GM19025 (cell line): ENCODE results near the gene GOLPH3L.
"Not testable (repeated sequence)": the region's sequence is repeated elsewhere in the genome, so short reads cannot be mapped to it uniquely, and the experiment has no call there.

Experiments
- ATAC-seq: cut with Tn5 transposase; IDR thresholded peaks from one replicate; pipeline ENCODE4 v1.9.1; 2021; ENCODE audit warnings: mild to moderate bottlenecking, low read depth, moderate library complexity; ENCODE audit not compliant: unreplicated experiment

Gene GOLPH3L

DNA sequence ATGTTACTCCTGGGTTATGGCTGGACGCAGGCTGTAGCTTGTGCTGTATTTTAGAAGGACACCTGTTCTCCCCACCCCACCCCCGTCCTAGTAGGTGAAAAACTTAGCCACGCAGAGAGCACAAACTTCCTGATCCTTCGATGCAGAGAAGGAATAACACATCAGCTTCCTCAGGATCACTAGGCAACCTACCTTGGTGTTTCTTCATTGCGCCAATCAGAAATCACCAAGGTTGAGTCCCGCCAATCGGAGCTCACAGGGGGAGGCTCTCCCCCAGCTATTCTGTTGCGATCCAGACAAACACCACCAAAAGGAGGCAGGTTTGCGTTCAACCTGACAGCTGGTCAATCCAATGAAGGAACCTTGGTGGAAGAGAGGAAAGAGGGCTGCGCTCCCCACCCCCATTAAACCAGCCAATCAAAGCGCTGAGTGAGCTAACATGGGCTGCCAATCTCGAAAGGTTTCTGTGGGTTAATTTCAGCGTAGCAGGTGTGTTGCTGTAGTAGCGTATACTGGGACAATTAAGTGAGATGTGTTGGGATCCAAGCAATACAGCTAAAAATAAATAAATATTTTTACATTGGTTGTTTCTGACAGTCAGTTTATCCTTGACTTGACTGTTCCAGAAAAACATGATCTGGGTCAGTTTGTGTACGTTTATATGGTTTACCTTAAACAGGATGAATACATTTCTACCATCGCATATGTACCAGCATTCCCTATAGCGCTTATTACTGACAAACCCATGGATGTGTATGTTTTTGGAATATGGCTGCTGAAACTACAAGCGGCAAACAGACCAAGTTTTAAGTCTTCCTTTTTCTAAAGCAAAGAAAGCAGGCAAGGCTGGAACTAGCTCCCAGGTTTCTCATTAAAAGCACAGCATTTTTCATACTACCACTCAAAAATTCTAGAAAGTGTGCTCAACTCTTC lies at the start of gene GOLPH3L:
GOLPH3L (minus strand) TSS at position 160 of the 933 bp plus-strand sequence. CDS start 2,316 bp downstream, outside the sequence.
- peak; percentile 98 for ATAC-seq

- ATAC-seq = no peak
Measured at GRCh38 chr1:150730130-150730721, 33.3 kb upstream of the GOLPH3L start.

DNA sequence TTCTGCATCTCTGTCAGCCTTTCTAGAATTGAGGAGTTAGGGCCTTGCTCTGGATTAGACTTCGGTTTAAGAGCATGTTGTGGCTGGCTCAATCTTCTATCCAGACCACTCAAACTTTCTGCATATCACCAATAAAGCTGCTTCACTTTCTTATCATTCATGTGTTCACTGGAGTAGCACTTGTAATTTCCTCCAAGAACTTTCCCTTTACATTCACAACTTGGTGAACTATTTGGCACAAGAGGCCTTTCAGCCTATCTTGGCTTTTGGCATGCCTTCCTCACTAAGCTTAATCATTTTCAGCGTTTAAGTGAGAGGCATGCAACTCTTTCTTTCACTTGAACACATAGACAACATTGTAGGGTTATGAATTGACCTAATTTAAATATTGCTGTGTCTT lies 27.4 kb upstream of the GOLPH3L start:
- ATAC-seq = no peak

- ATAC-seq = no peak
Measured at GRCh38 chr1:150720703-150721102, 23.7 kb upstream of the GOLPH3L start, which contains the start of gene HORMAD1. TSS of gene HORMAD1 (minus strand) at chr1:150720895. CDS start at chr1:150719505, 1,390 bp downstream.

- ATAC-seq = no peak
Measured at GRCh38 chr1:150720098-150720497, 23.1 kb upstream of the GOLPH3L start.

GRCh38 chr1:150718225-150718891 lies 21.4 kb upstream of the GOLPH3L start:
- no peak for ATAC-seq

GRCh38 chr1:150709031-150709430 lies 12.1 kb upstream of the GOLPH3L start:
- not testable (repeated sequence) for ATAC-seq

DNA sequence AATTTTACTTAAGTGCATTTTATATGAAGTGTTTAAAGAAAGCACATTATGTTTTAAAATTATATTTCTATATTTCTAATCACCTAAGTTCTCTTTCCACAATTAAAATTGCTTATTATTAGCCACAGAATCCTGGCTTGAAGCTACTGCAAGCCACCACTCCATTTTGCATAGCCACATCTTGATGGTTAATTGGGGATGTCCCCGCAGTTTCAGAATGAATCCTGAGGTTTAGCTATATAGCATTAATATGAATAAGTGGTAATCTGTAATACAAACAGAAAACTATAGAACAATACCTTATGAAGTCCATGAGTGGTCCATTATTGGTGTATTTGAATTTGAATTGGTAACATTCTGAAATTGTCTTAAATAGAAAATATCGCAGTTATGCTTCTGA lies 11.6 kb upstream of the GOLPH3L start:
- no peak for ATAC-seq

- ATAC-seq = no peak
Measured at GRCh38 chr1:150706091-150706490, 9.1 kb upstream of the GOLPH3L start.

GRCh38 chr1:150703427-150703826 lies 6.5 kb upstream of the GOLPH3L start:
- no peak for ATAC-seq

DNA sequence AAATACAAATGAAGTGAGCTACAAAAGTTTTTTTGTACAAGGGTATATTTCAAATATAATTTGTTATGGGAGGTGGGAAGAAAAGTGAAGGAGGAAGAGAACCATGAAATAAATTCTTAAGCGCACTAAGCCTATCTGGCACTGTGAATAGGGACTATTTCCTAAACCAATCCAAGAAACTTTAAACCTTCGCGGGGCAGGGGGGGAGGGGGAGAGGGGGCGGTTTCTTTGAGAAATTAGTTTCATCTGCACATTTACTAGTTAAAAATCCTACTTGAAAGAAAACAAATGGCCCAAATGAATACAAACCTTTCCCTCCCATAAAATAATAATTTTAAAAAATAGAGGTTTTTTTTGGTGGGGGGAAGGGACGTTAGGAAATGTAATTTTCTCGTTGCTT lies 364 bp downstream of the GOLPH3L start:
- ATAC-seq = no peak

DNA sequence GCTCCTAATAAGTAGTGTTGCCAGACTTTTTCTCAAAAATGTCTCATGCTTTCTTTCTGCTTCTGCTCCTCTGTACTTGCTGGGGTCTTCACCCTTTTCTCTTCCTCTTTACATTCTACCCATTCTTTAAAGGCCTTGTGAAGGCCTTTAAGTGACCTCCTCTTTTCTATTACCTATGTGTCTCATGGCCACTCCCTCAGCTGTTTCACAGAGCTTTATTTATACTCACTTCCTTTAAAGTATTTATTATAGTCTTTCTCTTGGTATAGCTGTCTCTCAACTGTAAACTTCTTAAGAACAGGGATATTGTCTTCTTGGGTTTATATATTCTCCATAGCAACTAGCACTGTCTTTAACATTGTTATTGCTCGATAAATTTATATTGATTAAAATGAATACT lies 792 bp downstream of the GOLPH3L start:
- no peak for ATAC-seq

DNA sequence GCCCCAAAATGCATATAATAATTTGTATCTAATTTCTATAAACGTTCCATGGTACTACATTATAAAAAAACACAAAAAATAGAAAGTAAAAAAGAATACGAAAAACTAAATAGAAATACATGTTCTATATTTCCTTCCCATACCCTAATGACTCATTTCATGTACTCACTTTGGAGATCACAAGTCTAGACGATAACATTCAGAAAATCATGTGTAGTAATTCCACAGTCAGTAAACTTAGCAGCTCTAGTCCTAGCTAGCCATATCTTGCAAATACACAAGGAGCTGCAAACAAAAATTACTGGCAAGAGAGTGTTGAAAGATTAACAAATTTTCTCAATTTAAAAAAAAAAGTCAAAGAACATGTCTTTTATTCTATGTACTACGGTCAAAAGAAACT lies 1.4 kb downstream of the GOLPH3L start:
- no peak for ATAC-seq

GRCh38 chr1:150692720-150693119 lies 4.2 kb downstream of the GOLPH3L start:
- no peak for ATAC-seq

GRCh38 chr1:150688763-150689162 lies 8.2 kb downstream of the GOLPH3L start:
- ATAC-seq = no peak

DNA sequence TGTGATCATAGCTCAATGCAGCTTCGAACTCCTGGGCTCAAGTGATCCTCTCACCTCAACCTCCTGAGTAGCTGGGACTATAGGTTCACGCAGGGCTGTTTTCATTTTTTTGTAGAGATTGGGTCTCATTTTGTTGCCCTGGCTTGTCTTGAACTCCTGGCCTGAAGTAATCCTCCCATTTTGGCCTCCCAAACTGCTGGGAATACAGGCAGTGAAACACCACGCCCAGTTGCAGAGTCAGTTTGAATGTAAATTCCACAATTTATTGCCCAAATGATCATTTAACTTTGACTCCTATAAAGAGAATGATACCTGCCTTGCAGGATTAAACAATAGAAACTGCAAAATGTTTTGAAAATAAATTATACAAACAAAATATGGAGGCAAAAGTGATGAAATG lies 10.7 kb downstream of the GOLPH3L start:
- ATAC-seq = no peak

- no peak for ATAC-seq
Measured at GRCh38 chr1:150683914-150684313, 13.0 kb downstream of the GOLPH3L start.

DNA sequence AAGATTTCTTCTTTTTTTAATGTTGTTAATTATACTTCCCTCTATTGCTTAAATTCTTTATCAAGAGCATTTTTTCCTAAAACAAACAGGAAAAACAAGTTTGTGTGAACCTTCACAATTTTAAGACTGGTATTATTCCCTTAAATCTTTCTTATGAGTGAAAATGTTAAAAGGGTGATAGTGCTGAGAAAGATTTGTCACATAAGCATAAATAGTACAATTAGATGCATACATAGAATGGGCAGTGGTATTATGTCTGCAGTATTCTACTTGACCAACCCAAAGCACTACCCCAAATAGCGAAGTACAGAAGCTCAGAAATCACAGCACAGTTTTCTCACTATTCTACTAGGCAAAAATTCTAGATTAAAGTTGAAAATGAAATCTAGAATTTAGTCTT lies 18.0 kb downstream of the GOLPH3L start:
- ATAC-seq = no peak

GRCh38 chr1:150674881-150675280 lies 22.1 kb downstream of the GOLPH3L start:
- no peak for ATAC-seq

GRCh38 chr1:150663321-150663720 lies 33.6 kb downstream of the GOLPH3L start:
- ATAC-seq = no peak

DNA sequence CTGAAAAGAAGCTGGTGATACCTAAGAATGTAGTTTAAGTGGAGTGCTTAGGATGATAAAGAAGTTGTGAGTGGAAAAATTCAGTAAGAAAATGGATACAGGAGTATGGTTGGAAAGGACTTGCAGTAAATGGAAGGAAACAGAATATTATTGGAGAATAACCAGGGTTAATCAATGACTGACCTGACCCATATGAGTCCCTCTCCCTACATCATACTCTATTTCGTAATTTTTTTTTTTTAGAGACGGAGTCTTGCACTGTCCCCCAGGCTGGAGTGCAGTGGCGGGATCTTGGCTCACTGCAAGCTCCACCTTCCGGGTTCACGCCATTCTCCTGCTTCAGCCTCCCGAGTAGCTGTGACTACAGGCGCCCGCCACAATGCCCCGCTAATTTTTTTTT lies 34.1 kb downstream of the GOLPH3L start:
- ATAC-seq = no peak
